NB4 (cell line): Measurements from ENCODE around the gene OGFOD2.

Experiments used
- DNase-seq: peaks from one replicate; pipeline ENCODE4 v3.0.0; 2010; ENCODE audit warnings: low read depth
- H3K4me3 ChIP-seq: one replicate; pipeline ENCODE4 v1.5.1; 2011; ENCODE audit warnings: mild to moderate bottlenecking, low read depth, low read length, moderate library complexity
- CTCF ChIP-seq: IDR thresholded peaks from one replicate; pipeline ENCODE4 v1.5.1; 2012; ENCODE audit warnings: low read depth, low read length
- MAX ChIP-seq: IDR thresholded peaks from 2 replicates; pipeline ENCODE4 v1.6.1; 2011; ENCODE audit warnings: low read depth, low read length
- MYC ChIP-seq: IDR thresholded peaks from 2 replicates; pipeline ENCODE4 v1.6.1; 2011; ENCODE audit warnings: low read depth, low read length
- POLR2A ChIP-seq: IDR thresholded peaks from 2 replicates; pipeline ENCODE4 v1.6.1; 2011; ENCODE audit warnings: mild to moderate bottlenecking; ENCODE audit not compliant: insufficient read length; ENCODE audit errors: extremely low read depth

Gene OGFOD2

GRCh38 chr12:122994781-122995502 lies 19.9 kb downstream of the OGFOD2 start:
- TF ChIP-seq MAX (no peak), CTCF (no peak), MYC (no peak), POLR2A (no peak)
- no peak for DNase-seq
- no peak overlapping the region for H3K4me3 ChIP-seq

GRCh38 chr12:122995503-122996187 lies 20.6 kb downstream of the OGFOD2 start:
- H3K4me3 ChIP-seq, result no peak overlapping the region
- TF ChIP-seq MYC, result no peak
- no peak for TF ChIP-seq POLR2A
- no peak for TF ChIP-seq CTCF
- TF ChIP-seq MAX, result no peak
- DNase-seq, result no peak

DNA sequence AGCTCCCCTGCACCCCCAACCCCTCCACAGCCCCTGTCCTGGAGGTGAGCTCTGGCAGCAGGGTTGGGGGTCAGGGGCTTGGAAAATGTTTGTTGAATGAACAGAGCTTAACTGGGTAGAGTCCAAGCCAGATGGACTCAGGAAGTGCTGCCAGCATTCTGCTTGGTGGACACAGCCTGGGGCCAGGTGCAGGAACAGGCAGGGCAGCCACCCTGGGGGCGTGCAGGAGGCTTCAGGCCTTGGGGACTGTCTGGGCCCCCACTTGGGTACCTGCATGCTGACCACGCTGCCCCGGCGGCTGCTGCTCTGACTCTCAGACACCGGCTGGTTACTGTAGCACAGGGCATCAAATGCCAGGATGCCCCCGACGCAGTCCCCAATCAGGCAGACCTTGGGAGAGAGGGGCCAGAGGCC lies 21.2 kb downstream of the OGFOD2 start:
- no peak for DNase-seq
- no peak overlapping the region for H3K4me3 ChIP-seq
- no peak for TF ChIP-seq MYC
- no peak for TF ChIP-seq CTCF
- no peak for TF ChIP-seq POLR2A
- TF ChIP-seq MAX, result no peak

DNA sequence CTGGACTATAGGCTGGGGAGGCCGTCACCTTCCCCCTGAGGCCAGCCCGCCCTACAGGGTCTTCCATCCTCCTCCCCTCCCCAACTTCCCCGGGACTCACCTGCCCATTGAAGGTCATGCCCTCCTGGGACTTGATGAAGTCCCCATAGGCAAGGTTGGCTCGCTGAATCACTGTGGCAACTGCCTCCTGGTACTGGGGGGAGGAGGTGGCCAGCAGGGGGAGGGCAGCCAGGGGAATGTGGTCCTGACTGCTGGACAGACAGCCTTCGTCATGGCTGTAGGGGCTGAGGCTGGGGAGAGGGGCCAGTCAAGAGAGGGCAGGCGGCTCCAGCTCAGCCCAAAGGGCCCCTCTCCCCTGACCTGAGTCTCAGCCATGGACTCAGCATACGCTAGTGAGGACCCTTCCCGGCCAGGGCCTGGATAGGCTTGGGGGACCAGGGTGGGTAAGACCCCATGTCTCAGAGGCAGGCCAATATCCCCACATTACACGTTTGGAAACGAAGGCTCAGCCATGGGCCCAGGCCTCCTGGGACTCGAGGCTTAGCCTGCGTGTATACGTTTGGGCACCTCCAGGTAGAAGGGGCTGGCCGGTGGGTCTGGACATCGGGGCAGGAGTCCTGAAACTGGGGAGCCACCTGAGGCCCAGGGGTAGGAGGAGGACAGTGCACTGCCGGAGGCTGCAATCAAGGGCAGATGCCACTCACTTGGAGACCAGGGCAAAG lies 21.7 kb downstream of the OGFOD2 start:
- TF ChIP-seq MYC (no peak), CTCF (no peak), POLR2A (no peak), MAX (no peak)
- no peak for DNase-seq
- H3K4me3 ChIP-seq, result no peak overlapping the region

- peak; percentile 67 for DNase-seq
- no peak overlapping the region for H3K4me3 ChIP-seq
- TF ChIP-seq CTCF (no peak), MAX (no peak), POLR2A (no peak), MYC (no peak)
Observed at GRCh38 chr12:122997343-122998250, 22.6 kb downstream of the OGFOD2 start.
